ENCODE results near the gene PLPPR4.

GRCh38 chr1:99281105-99281504, 16.8 kb downstream of the PLPPR4 start:
- TF ChIP-seq CTCF (conservative IDR thresholded peaks at IDR 0.05; ENCODE audit: low read depth in 2 of 2) (no peak), STAT1 (IDR thresholded peaks at IDR 0.05; ENCODE audit: unreplicated experiment) (no peak)

Data from GM23338 (cell line).